Gastrocnemius medialis (tissue), 4 donors: Measurements from ENCODE around the gene EXTL2.

Source experiments
- CTCF ChIP-seq, 5 experiments: fragments of 450-650 bp in 3 of 5; fragments of 200-600 bp in 2 of 5; sonication (generic) in 2 of 5; IDR thresholded peaks in 4 of 5; conservative IDR thresholded peaks in 1 of 5; 1 replicate in 4 of 5; 2 replicates in 1 of 5; pipeline ENCODE4 v1.5.1; 2016 to 2019; ENCODE audit warnings: antibody characterized with exemption in 5 of 5, mild to moderate bottlenecking in 3 of 5, moderate library complexity in 3 of 5
- POLR2A ChIP-seq, 2 donors: fragments of 450-650 bp; IDR thresholded peaks; one replicate each; pipeline ENCODE4 v1.6.1; 2017; ENCODE audit warnings: antibody characterized with exemption in 2 of 2, mild to moderate bottlenecking in 2 of 2, moderate library complexity in 2 of 2

- TF ChIP-seq CTCF (IDR thresholded peaks at IDR 0.05 in 4 of 5, conservative IDR thresholded peaks at IDR 0.05 in 1 of 5), result no peak
- no peak for TF ChIP-seq POLR2A (IDR thresholded peaks at IDR 0.05)
These were observed 31.6 kb upstream of the EXTL2 start for GRCh38 chr1:100926240-100926639.
